Astrocyte of the spinal cord (primary cell): ENCODE results near the gene ZNF613.

ENCODE experiments used
- DNase-seq: peaks from one replicate; pipeline ENCODE4 v3.0.0; 2011; ENCODE audit warnings: low read depth, low spot score
- H3K4me3 ChIP-seq: 2 replicates; pipeline ENCODE4 v1.5.1; 2011; ENCODE audit warnings: low read depth, mild to moderate bottlenecking, low read length, moderate library complexity
- CTCF ChIP-seq: IDR thresholded peaks from 2 replicates; pipeline ENCODE4 v1.5.1; 2012; ENCODE audit warnings: low read depth, mild to moderate bottlenecking, low read length, inconsistent platforms
- in situ Hi-C: cut with HindIII; loops from 2 replicates; pipeline ENCODE4 v1.10.0; 2017; ENCODE audit warnings: low sequenced_read_pairs

ZNF613 gene

DNA sequence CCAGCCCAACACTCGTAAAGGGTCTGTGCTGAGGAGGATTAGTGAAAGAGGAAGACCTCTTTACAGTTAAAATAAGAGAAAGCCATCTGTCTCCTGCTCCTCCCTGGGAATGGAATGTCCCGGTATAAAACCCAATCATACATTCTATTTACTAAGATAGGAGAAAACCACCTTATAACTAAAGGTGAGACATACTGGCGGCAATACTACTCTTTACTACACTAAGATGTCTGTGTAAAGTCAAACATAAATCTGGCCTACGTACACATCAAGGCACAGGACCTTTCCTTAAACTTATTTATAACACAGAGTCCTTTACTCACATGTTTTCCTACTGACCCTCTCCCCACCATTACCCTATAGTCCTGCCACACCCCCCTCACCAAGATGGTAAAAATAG lies 56.1 kb downstream of the ZNF613 start:
- in situ Hi-C loops, result no loop called here
- no peak for TF ChIP-seq CTCF
- no peak overlapping the region for H3K4me3 ChIP-seq
- no peak for DNase-seq

DNA sequence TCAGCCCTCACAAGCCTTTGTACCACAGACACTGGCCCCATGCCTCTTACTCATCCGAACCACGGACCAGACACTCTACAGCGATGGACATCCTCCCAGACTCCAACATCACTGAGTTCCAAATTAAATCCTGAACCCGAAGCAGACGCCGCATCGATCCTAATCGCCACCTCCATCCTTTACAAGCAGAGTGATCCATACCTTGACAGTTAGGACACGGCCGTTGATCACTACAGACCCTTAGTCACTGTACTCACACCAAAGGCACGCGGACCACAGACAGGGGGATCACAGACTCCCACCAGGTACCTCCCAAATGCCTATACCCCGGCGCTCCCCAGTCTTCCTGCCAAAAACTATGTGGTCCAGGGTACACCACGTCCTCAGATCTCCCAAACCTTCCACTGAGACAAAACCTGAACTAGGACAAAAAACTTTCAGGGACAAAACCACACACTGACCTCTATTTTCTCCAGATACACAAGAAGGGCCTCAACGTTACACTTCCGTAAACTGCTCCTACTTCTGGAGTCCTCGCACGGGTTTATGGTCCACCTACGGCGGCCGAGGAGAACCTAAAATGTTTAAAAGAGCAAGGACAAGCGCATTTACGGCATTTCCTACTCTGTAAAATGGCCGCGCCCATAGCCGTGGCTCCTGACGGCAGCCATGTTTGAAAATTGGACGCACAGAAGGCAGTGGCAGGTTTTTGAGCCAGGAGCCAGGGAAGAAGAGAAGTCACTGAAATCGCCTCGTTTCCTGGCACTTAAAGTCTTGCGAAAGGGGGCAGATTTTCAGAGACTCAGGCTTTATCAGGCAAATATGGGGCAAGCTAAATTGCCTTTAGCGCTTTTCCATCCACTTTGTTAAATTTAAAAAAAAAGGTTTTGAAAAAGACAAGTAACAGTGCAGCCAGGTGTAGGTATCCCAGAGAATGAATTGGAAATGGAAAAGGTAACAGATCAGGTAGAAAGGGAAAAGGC lies 59.3 kb downstream of the ZNF613 start, which contains the start of gene ZNF350:
TSS of gene ZNF350 (minus strand) at position 532 of the 983 bp plus-strand sequence. CDS start 12,480 bp downstream, outside the sequence.
- peak within 1 kb of the TSS; percentile 80 for H3K4me3 ChIP-seq
- no peak for TF ChIP-seq CTCF
- DNase-seq, result peak; percentile 98
- in situ Hi-C loops, result no loop called here

GRCh38 chr19:51993422-51993821 lies 66.2 kb downstream of the ZNF613 start:
- H3K4me3 ChIP-seq, result no peak overlapping the region
- no peak for DNase-seq
- in situ Hi-C loops, result no loop called here
- no peak for TF ChIP-seq CTCF

GRCh38 chr19:51994048-51994644 lies 66.9 kb downstream of the ZNF613 start:
- no peak overlapping the region for H3K4me3 ChIP-seq
- in situ Hi-C loops, result no loop called here
- peak; percentile 3 for DNase-seq
- no peak for TF ChIP-seq CTCF
